SU-DHL-6 (cell line): ENCODE results near the gene EPC2.

Experiments
- H2AFZ ChIP-seq: fragments of 200-600 bp; sonication (generic); 2 replicates; pipeline ENCODE4 v1.6.1; 2014; ENCODE audit warnings: low read depth, mild to moderate bottlenecking, moderate library complexity, mixed read lengths, antibody characterized with exemption, low read length; ENCODE audit not compliant: severe bottlenecking
- H3F3A ChIP-seq: fragments of 200-600 bp; shearing (Covaris generic); 2 replicates; pipeline ENCODE4 v1.6.0; 2016; ENCODE audit warnings: antibody characterized with exemption, mild to moderate bottlenecking; ENCODE audit not compliant: insufficient read depth
- H3K27ac ChIP-seq: fragments of 200-600 bp; sonication (generic); 2 replicates; pipeline ENCODE4 v1.5.1; 2016; ENCODE audit warnings: low read depth, mild to moderate bottlenecking, low read length, moderate library complexity, mixed read lengths
- H3K27me3 ChIP-seq: fragments of 200-600 bp; sonication (generic), shearing (Covaris generic); 2 replicates; pipeline ENCODE4 v1.6.0; 2014; ENCODE audit warnings: mild to moderate bottlenecking, low read length
- H3K36me3 ChIP-seq: fragments of 200-600 bp; sonication (generic); 2 replicates; pipeline ENCODE4 v1.6.1; 2014; ENCODE audit warnings: mild to moderate bottlenecking, low read length, mixed read lengths
- H3K4me2 ChIP-seq: fragments of 300-600, 200-600 bp; shearing (Covaris generic), sonication (generic); 2 replicates; pipeline ENCODE4 v1.6.0; 2014; ENCODE audit warnings: low read length, low read depth, mild to moderate bottlenecking; ENCODE audit not compliant: poor library complexity, severe bottlenecking
- H3K4me3 ChIP-seq: fragments of 200-600 bp; sonication (generic); 2 replicates; pipeline ENCODE4 v1.5.1; 2014; ENCODE audit warnings: antibody characterized with exemption, low read length, mild to moderate bottlenecking, mixed read lengths; ENCODE audit not compliant: insufficient read depth, poor library complexity, severe bottlenecking
- H3K79me2 ChIP-seq: fragments of 200-600 bp; sonication (generic); 2 replicates; pipeline ENCODE4 v1.6.1; 2014; ENCODE audit warnings: mild to moderate bottlenecking, low read length, moderate library complexity; ENCODE audit not compliant: insufficient read depth
- H3K9ac ChIP-seq: fragments of 200-600 bp; sonication (generic); 2 replicates; pipeline ENCODE4 v1.7.0; 2014; ENCODE audit warnings: mild to moderate bottlenecking, low read length
- H3K9me2 ChIP-seq: fragments of 200-600 bp; sonication (generic); replicated peaks from 2 replicates; pipeline ENCODE4 v1.6.1; 2014; ENCODE audit warnings: low read length; ENCODE audit not compliant: insufficient read depth
- H3K9me3 ChIP-seq: fragments of 200-600 bp; sonication (generic); 2 replicates; pipeline ENCODE4 v1.6.1; 2014; ENCODE audit warnings: low read length, mixed read lengths; ENCODE audit not compliant: insufficient read depth
- H4K20me1 ChIP-seq: fragments of 200-600 bp; sonication (generic); 2 replicates; pipeline ENCODE4 v1.6.1; 2014; ENCODE audit warnings: low read depth, mild to moderate bottlenecking, antibody characterized with exemption, low read length, moderate library complexity, mixed read lengths
- CTCF ChIP-seq: fragments of 200-600 bp; sonication (generic); IDR thresholded peaks from one replicate; pipeline ENCODE4 v1.5.1; 2017; ENCODE audit warnings: antibody characterized with exemption, mild to moderate bottlenecking, low read length, moderate library complexity; ENCODE audit not compliant: insufficient read depth, poor library complexity, severe bottlenecking
- EZH2phosphoT487 ChIP-seq: fragments of 200-600 bp; sonication (generic), shearing (Covaris generic); conservative IDR thresholded peaks from 2 replicates; pipeline ENCODE4 v1.6.1; 2018; ENCODE audit warnings: mild to moderate bottlenecking, antibody characterized with exemption, low read length, moderate library complexity, mixed read lengths

The EPC2 gene

GRCh38 chr2:148602885-148603561 lies 41.5 kb upstream of the EPC2 start:
- Histone ChIP-seq H3K4me2 (no peak overlapping the region), H3K27me3 (no peaks in the 10 kb centered on the region), H3K9me2 (no peaks in the 10 kb centered on the region), H3K27ac (no peak overlapping the region), H3K36me3 (no peaks in the 10 kb centered on the region), H3K4me3 (no peak overlapping the region), H3K9me3 (no peaks in the 10 kb centered on the region; the same call in 1 of the 2 replicates), H3F3A (no peaks in the 10 kb centered on the region), H3K79me2 (no peaks in the 10 kb centered on the region), H4K20me1 (no peaks in the 10 kb centered on the region), H3K9ac (no peak overlapping the region), H2AFZ (no peak overlapping the region)
- no peak for TF ChIP-seq CTCF
- no peak for TF ChIP-seq EZH2phosphoT487

GRCh38 chr2:148603562-148603920 lies 41.0 kb upstream of the EPC2 start:
- no peak for TF ChIP-seq EZH2phosphoT487
- TF ChIP-seq CTCF: no peak
- H3K36me3 ChIP-seq: no peaks in the 10 kb centered on the region
- no peaks in the 10 kb centered on the region for H3K79me2 ChIP-seq
- no peaks in the 10 kb centered on the region for H3K9me2 ChIP-seq
- no peaks in the 10 kb centered on the region for H3K27me3 ChIP-seq
- H3K4me3 ChIP-seq: no peak overlapping the region
- no peaks in the 10 kb centered on the region for H4K20me1 ChIP-seq
- H3K9me3 ChIP-seq: no peaks in the 10 kb centered on the region; the same call in 1 of the 2 replicates
- H3K27ac ChIP-seq: no peak overlapping the region
- H3F3A ChIP-seq: no peaks in the 10 kb centered on the region
- H3K9ac ChIP-seq: no peak overlapping the region
- H2AFZ ChIP-seq: no peak overlapping the region
- H3K4me2 ChIP-seq: no peak overlapping the region

GRCh38 chr2:148604927-148605326 lies 39.6 kb upstream of the EPC2 start:
- Histone ChIP-seq H3K4me3 (no peak overlapping the region), H3K27ac (no peak overlapping the region), H4K20me1 (no peaks in the 10 kb centered on the region), H3K9me3 (no peaks in the 10 kb centered on the region; the same call in 1 of the 2 replicates), H2AFZ (no peak overlapping the region), H3K36me3 (no peaks in the 10 kb centered on the region), H3K79me2 (no peaks in the 10 kb centered on the region), H3K9me2 (no peaks in the 10 kb centered on the region), H3K27me3 (no peaks in the 10 kb centered on the region), H3F3A (no peaks in the 10 kb centered on the region), H3K4me2 (no peak overlapping the region), H3K9ac (no peak overlapping the region)
- TF ChIP-seq CTCF (no peak), EZH2phosphoT487 (no peak)
